ENCODE results near the gene FARP1.

FARP1 gene

GRCh38 chr13:98221234-98221633 lies 78.3 kb downstream of the FARP1 start:
- in situ Hi-C loops (cut with HindIII; ENCODE audit: low sequenced_read_pairs) = no loop called here

GRCh38 chr13:98222081-98222554 lies 79.2 kb downstream of the FARP1 start:
- in situ Hi-C loops (cut with HindIII; ENCODE audit: low sequenced_read_pairs) = no loop called here

DNA sequence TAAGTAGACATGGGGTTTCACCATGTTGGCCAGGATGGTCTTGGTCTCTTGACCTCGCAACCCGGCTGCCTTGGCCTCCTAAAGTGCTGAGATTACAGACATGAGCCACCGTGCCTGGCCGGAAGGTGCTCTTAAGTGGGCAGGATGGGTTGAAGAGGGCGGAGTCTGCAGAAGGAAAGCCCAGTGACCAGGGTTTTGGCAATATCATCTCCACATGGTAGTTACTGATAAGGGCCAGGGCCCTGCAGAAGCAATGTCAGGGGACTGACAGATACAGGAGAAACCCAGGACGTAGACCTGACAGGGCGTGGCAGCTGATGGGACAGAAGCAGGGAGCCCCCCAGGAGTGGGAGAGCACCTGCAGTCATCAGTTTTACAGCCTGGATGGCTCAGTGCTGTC lies 79.9 kb downstream of the FARP1 start:
- in situ Hi-C loops (cut with HindIII; ENCODE audit: low sequenced_read_pairs) = no loop called here

- in situ Hi-C loops (cut with HindIII; ENCODE audit: low sequenced_read_pairs) = no loop called here
These were observed 80.8 kb downstream of the FARP1 start for GRCh38 chr13:98223741-98224140.

DNA sequence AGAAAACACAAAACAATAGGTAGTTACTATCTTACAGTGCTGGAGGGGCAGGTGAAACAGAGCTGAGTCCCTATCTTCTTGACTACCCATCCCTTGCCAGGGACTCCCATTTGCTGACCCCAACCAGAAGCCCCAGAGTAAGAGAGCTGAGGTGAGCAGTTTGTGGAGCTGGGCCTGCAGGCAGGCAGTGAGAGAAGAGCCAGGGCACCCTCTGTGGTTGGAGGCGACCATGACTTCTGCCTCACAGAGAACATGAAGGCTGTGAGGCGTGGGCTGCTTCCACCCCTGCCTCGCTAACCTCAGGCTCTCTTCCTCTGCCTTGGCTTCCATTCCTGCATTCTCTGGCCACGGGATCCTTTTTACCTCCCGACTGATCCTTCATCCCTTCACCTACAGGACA lies 81.7 kb downstream of the FARP1 start:
- in situ Hi-C loops (cut with HindIII; ENCODE audit: low sequenced_read_pairs) = no loop called here

GRCh38 chr13:98225036-98225940 lies 82.4 kb downstream of the FARP1 start:
- in situ Hi-C loops (cut with HindIII; ENCODE audit: low sequenced_read_pairs) = no loop called here

- in situ Hi-C loops (cut with HindIII; ENCODE audit: low sequenced_read_pairs) = no loop called here
These were observed 83.6 kb downstream of the FARP1 start for GRCh38 chr13:98226496-98226895.

DNA sequence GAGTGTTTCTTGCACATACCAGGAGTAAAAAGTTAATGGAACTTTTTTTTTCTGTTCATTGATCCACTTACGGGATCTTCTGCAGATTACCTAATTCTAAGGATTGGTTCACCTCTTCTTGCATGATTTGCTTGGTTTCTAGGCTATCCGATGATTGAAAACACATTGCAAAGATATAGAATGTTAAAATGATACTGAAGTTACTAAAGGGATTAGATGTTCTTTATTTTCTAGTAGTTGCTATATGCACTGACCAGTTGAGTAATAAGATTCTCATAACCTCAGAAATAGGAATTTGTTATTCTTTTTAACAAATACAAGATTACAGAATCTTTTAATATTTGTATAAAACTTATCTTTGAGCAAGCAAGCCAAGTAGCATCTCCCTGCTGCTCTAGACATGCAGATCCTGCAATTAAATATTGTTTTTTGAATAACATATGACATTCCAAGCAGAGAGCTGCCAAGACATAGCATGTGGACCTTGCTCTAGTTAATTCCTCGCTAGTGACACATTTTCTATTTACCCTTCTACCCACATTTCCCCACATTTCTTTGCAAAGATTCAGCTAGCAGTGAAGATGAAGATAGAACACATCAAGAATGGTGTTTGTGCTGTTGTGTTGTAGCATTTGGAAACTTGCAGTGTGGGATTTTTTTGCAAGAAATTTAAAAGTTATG lies 85.9 kb downstream of the FARP1 start:
- in situ Hi-C loops (cut with HindIII; ENCODE audit: low sequenced_read_pairs) = no loop called here

- in situ Hi-C loops (cut with HindIII; ENCODE audit: low sequenced_read_pairs) = loop anchor here (5.0 kb wide), 1 partner anchor 97 kb away; no protein-coding TSS in a partner anchor
These were observed 87.9 kb downstream of the FARP1 start for GRCh38 chr13:98230762-98231161.

- in situ Hi-C loops (cut with HindIII; ENCODE audit: low sequenced_read_pairs) = loop anchor here (5.0 kb wide), 1 partner anchor 95 kb away; no protein-coding TSS in a partner anchor
These were observed 89.6 kb downstream of the FARP1 start for GRCh38 chr13:98232456-98232855.

DNA sequence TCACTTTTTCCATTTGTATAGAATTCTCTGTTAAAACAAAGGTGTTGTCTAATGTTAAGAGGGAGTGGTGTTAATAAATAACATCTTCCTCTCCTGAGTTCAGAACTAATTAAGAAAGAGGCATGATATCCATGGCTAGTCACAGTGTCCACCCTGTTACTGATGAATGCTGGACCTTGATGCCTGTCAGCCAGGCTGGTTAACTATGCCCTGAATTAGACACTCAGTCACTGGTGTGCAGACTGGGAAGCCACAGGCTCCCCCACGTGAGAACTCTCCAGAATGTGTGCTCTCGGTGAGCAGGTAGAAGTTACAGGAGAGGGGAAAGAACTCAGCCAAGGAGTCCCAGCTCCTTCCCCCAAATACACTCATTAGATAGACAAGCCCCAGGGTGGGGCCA lies 90.2 kb downstream of the FARP1 start:
- in situ Hi-C loops (cut with HindIII; ENCODE audit: low sequenced_read_pairs) = loop anchor here (5.0 kb wide), 1 partner anchor 94 kb away; no protein-coding TSS in a partner anchor

DNA sequence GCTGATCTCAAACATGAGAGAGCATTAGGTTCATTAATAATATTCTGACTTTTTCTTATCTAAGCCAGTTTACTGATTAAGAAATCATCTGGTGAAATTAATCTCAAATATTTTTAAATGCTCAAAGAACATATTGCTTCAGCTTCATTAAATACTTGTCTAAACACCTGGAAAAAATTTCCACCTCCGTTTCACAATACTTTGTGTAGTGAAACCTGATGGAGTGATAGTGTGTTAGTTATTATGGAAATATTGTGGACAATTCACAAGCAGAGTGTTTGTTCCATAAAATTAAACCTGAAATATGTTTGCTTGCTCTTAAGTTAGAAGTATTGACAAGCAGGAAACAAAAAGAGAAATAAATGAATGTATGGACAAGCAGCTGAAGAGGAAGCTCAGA lies 91.5 kb downstream of the FARP1 start:
- in situ Hi-C loops (cut with HindIII; ENCODE audit: low sequenced_read_pairs) = loop anchor here (5.0 kb wide), 1 partner anchor 93 kb away; no protein-coding TSS in a partner anchor

DNA sequence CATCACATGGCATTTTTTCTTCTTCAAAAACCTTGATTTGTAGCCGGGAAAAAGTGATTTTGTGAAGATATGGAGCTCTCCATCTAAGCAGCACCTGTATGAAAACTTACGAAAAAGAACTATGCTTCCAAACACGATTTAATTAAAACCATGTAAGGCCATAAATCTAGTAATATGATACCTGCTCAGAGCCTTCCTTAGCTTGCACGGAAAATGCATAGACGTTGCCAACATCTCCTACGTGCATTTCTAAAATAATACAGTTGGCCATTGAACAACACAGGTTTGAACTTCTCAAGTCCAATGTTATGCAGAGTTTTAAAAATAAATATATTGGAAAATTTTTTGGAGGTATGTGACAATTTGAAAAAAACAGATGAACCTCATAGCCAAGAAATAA lies 93.3 kb downstream of the FARP1 start:
- in situ Hi-C loops (cut with HindIII; ENCODE audit: low sequenced_read_pairs) = no loop called here

- in situ Hi-C loops (cut with HindIII; ENCODE audit: low sequenced_read_pairs) = no loop called here
These were observed 94.4 kb downstream of the FARP1 start for GRCh38 chr13:98237331-98237730.

DNA sequence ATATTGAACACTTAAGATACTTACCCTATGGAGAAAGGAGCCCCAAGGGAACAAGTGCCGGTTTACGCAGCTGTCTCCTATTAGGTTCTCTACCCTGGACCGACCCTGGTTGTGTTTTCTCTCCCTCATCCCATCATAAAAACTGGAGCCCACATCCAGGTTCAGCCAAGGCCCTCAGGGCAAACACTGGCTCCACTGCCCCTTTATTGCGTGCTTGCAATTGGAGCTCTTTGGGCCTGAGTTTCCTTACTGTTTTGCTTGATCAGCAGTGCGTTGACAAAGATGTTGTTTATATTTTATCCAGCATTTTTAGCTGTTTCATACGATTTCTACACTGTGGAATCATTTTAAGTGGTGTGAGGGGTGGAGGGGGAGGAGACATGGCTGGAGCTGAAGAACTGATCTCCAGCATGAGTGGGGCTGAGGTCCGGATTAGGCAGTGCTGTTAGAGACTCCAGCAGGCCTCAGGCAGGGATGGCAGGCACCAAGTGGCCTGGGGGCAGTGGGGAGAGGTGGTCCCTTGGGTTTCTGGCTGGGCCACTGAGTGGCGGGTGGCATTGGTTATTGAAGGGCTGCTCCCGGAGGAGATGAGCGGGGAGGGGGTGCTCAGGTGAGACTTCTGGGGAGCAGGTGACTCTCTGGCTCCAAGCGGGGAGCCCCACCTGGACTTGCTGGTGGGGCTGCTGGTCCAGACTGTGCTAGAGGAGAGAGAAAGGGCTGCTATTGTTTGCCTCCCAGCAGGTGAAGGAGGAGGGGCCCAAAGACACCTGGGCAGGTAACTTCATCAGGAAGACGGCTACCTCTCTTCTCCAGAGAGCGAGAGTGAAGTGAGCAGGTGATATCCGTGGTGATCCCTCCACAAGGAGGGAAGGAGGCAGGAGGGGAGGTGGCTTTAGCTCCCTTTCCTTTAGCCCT lies 96.5 kb downstream of the FARP1 start:
- in situ Hi-C loops (cut with HindIII; ENCODE audit: low sequenced_read_pairs) = no loop called here

- in situ Hi-C loops (cut with HindIII; ENCODE audit: low sequenced_read_pairs) = no loop called here
These were observed 97.2 kb downstream of the FARP1 start for GRCh38 chr13:98240135-98240534.

DNA sequence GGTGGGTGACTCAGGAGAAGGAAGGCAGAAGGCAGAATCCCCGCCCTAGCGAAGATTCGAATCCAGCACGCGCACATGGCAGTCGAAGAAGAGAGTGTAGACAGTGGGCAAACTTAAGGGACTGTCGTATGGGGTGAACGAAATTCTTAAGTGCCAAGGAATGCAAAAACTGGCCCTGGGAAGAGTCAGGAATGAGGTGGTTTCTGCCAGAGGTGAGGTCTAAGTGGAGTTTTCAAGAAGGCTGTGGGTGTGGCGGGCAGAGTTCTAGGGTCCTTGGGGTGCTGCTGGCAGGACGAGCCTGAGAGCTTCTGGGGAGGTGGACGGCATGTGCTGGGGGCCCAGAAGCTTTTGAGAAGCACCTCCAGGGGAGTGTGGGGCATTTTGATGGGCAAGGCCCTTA lies 98.1 kb downstream of the FARP1 start:
- in situ Hi-C loops (cut with HindIII; ENCODE audit: low sequenced_read_pairs) = no loop called here

- in situ Hi-C loops (cut with HindIII; ENCODE audit: low sequenced_read_pairs) = no loop called here
These were observed 99.1 kb downstream of the FARP1 start for GRCh38 chr13:98241976-98242375.

GRCh38 chr13:98242403-98242802 lies 99.5 kb downstream of the FARP1 start:
- in situ Hi-C loops (cut with HindIII; ENCODE audit: low sequenced_read_pairs) = no loop called here

DNA sequence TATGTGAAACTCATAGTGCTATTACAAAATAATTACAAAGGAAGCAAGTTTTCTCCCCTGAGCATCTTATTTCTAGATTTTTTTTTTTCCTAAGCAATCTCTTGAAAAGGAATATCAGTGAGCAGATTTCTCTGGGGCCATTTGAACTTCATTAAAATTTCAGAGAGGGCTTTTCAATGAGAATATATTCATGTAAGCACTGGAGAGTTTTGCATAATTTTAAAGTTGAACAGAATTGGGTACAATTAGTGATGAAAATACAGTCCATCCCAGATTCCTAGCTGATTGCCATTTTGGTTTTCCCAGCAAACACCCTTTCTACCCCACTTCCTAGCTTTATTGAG lies 101.0 kb downstream of the FARP1 start:
- in situ Hi-C loops (cut with HindIII; ENCODE audit: low sequenced_read_pairs) = no loop called here

All from DLD1 (cell line).